ENCODE data around the gene R3HCC1L.

- TF ChIP-seq, protein P1, sequence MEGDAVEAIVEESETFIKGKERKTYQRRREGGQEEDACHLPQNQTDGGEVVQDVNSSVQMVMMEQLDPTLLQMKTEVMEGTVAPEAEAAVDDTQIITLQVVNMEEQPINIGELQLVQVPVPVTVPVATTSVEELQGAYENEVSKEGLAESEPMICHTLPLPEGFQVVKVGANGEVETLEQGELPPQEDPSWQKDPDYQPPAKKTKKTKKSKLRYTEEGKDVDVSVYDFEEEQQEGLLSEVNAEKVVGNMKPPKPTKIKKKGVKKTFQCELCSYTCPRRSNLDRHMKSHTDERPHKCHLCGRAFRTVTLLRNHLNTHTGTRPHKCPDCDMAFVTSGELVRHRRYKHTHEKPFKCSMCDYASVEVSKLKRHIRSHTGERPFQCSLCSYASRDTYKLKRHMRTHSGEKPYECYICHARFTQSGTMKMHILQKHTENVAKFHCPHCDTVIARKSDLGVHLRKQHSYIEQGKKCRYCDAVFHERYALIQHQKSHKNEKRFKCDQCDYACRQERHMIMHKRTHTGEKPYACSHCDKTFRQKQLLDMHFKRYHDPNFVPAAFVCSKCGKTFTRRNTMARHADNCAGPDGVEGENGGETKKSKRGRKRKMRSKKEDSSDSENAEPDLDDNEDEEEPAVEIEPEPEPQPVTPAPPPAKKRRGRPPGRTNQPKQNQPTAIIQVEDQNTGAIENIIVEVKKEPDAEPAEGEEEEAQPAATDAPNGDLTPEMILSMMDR (IDR thresholded peaks at IDR 0.05; ENCODE audit: poor library complexity), result no peak
- TF ChIP-seq EZH2 (IDR thresholded peaks at IDR 0.05; ENCODE audit: borderline replicate concordance), result no peak
Observed at GRCh38 chr10:98169379-98169778, 34.9 kb downstream of the R3HCC1L start.
